Cortex of kidney (tissue), 1 donor: Measurements from ENCODE around the gene TUFM.
A peak's percentile ranks its signal among the peaks of the same experiment; 100 is the strongest.
"Not testable (repeated sequence)": the region's sequence is repeated elsewhere in the genome, so short reads cannot be mapped to it uniquely, and the experiment has no call there.

Experiments used
- DNase-seq: peaks from one replicate; lab custom pipeline; 2025; lab: John Stamatoyannopoulos, UW

TUFM gene

GRCh38 chr16:28838558-28838918, 7.6 kb downstream of the TUFM start:
- no peak for DNase-seq

GRCh38 chr16:28837672-28838557, 8.2 kb downstream of the TUFM start:
- no peak for DNase-seq

- no peak for DNase-seq
Measured at GRCh38 chr16:28836761-28837064, 9.4 kb downstream of the TUFM start.

GRCh38 chr16:28835864-28836760, 10.0 kb downstream of the TUFM start:
- DNase-seq: no peak

- no peak for DNase-seq
Measured at GRCh38 chr16:28834873-28835863, 11.0 kb downstream of the TUFM start.

GRCh38 chr16:28834349-28834748, 11.8 kb downstream of the TUFM start:
- DNase-seq: no peak

GRCh38 chr16:28830531-28830930, 15.6 kb downstream of the TUFM start:
- DNase-seq: no peak

- DNase-seq: no peak
Measured at GRCh38 chr16:28829747-28830146, 16.4 kb downstream of the TUFM start.

- no peak for DNase-seq
Measured at GRCh38 chr16:28826141-28826540, 20.0 kb downstream of the TUFM start.

- DNase-seq: no peak
Measured at GRCh38 chr16:28824717-28824973, 21.5 kb downstream of the TUFM start.

- DNase-seq: peak; percentile 39
Measured at GRCh38 chr16:28823873-28824716, 22.1 kb downstream of the TUFM start.

- DNase-seq: no peak
Measured at GRCh38 chr16:28823291-28823872, 22.8 kb downstream of the TUFM start.

- peak; percentile 62 for DNase-seq
Measured at GRCh38 chr16:28822520-28823290, 23.4 kb downstream of the TUFM start, which contains the start of gene ATXN2L. Gene ATXN2L, plus strand, starts transcription at chr16:28822999. Its CDS starts 261 bp downstream, at chr16:28823260.

- no peak for DNase-seq
Measured at GRCh38 chr16:28821874-28822519, 24.2 kb downstream of the TUFM start.

GRCh38 chr16:28820546-28820945, 25.6 kb downstream of the TUFM start:
- not testable (repeated sequence) for DNase-seq

GRCh38 chr16:28820016-28820415, 26.1 kb downstream of the TUFM start:
- DNase-seq: no peak

- DNase-seq: not testable (repeated sequence)
Measured at GRCh38 chr16:28807445-28808120, 38.6 kb downstream of the TUFM start.

- not testable (repeated sequence) for DNase-seq
Measured at GRCh38 chr16:28802235-28803019, 43.7 kb downstream of the TUFM start.
